ENCODE measurements around the gene KCNQ1. TPM values are rescaled to one million over a fixed set of nuclear protein-coding genes. Genes with fewer than 3 reads are reported as not detected.

KCNQ1 gene
- total RNA-seq, 1 experiment from 2014 or later, result 10.7 TPM

- Histone ChIP-seq H2AFZ (ENCODE audit: low read depth, low read length, poor library complexity, severe bottlenecking) (no peak overlapping the region), H3K79me2 (ENCODE audit: insufficient read depth, low read length) (no peaks in the 10 kb centered on the region), H3K36me3 (ENCODE audit: control insufficient read depth in 1 of 2, insufficient read depth in 2 of 2, low read length in 2 of 2) (no peaks in the 10 kb centered on the region), H3K27me3 (ENCODE audit: insufficient read depth, low read length) (no peaks in the 10 kb centered on the region), H4K20me1 (ENCODE audit: insufficient read depth) (no peaks in the 10 kb centered on the region), H3K27ac (ENCODE audit: low read depth, low read length) (no peak overlapping the region; the same call in 1 of the 2 replicates), H3K4me3 (replicated peaks in 1 of 2; ENCODE audit: low read depth in 1 of 2, low read length in 2 of 2) (no peak overlapping the region), H3K9me3 (ENCODE audit: control insufficient read depth in 1 of 2, insufficient read depth in 1 of 2, low read depth in 1 of 2, low read length in 2 of 2) (no peaks in the 10 kb centered on the region), H3K9me2 (ENCODE audit: insufficient read depth) (no peaks in the 10 kb centered on the region), H3K9ac (ENCODE audit: low read length) (no peak overlapping the region), H3K4me2 (ENCODE audit: low read length) (no peak overlapping the region; the same call in 1 of the 2 replicates), H3K4me1 (ENCODE audit: control insufficient read depth in 1 of 2, insufficient read depth in 2 of 2, low read length in 2 of 2) (peaks cover 8 to 13% of the 10 kb centered on the region in 2 experiments; a peak in 3 of 4 replicates)
- CTCF ChIA-PET, result no interaction called here
- DNase-seq (ENCODE audit: low read depth, low spot score) (no peak), ATAC-seq (no peak)
- POLR2A ChIA-PET, result no interaction called here
- intact Hi-C loops (cut with micrococcal nuclease), result no loop called here
- RAD21 ChIA-PET (ENCODE audit: low non-redundant PET in 1 of 2, low total read pairs in 2 of 2, uncharacterized antibody in 2 of 2, unreplicated experiment in 2 of 2), result no interaction called here
- no TSS peak for BruUV-seq (replicated peaks)
- TF ChIP-seq ZFX (IDR thresholded peaks at IDR 0.05) (no peak), CEBPB (IDR thresholded peaks at IDR 0.05; ENCODE audit: low read depth) (no peak), SP1 (IDR thresholded peaks at IDR 0.05; ENCODE audit: low read depth) (no peak), SRF (IDR thresholded peaks at IDR 0.05; ENCODE audit: low read depth) (no peak), EGR1 (IDR thresholded peaks at IDR 0.05; ENCODE audit: low read depth) (no peak)
Measured at GRCh38 chr11:2836315-2837095, 391.7 kb downstream of the KCNQ1 start.

- H3K4me3 ChIP-seq (replicated peaks in 1 of 2; ENCODE audit: low read depth in 1 of 2, low read length in 2 of 2), result no peak overlapping the region
- no peaks in the 10 kb centered on the region for H3K36me3 ChIP-seq (ENCODE audit: control insufficient read depth in 1 of 2, insufficient read depth in 2 of 2, low read length in 2 of 2)
- intact Hi-C loops (cut with micrococcal nuclease), result no loop called here
- peaks cover 8 to 13% of the 10 kb centered on the region in 2 experiments; a peak in 3 of 4 replicates for H3K4me1 ChIP-seq (ENCODE audit: control insufficient read depth in 1 of 2, insufficient read depth in 2 of 2, low read length in 2 of 2)
- no TSS peak for BruUV-seq (replicated peaks)
- POLR2A ChIA-PET, result no interaction called here
- no peaks in the 10 kb centered on the region for H3K79me2 ChIP-seq (ENCODE audit: insufficient read depth, low read length)
- TF ChIP-seq EZH2 (IDR thresholded peaks at IDR 0.05) (no peak), CTCF (IDR thresholded peaks at IDR 0.05 in 2 of 3, conservative IDR thresholded peaks at IDR 0.05 in 1 of 3; ENCODE audit: borderline replicate concordance in 1 of 3, insufficient read depth in 1 of 3, low read depth in 2 of 3, low read length in 2 of 3) (peak in 2 of 3 experiments; percentile 25 to 46; a peak in 3 of 6 replicates), SRF (IDR thresholded peaks at IDR 0.05; ENCODE audit: low read depth) (no peak)
- H3K9ac ChIP-seq (ENCODE audit: low read length), result no peak overlapping the region
- no peaks in the 10 kb centered on the region for H3K9me2 ChIP-seq (ENCODE audit: insufficient read depth)
- H3K4me2 ChIP-seq (ENCODE audit: low read length), result no peak overlapping the region; the same call in 1 of the 2 replicates
- ATAC-seq (peak; percentile 93), DNase-seq (ENCODE audit: low read depth, low spot score) (peak; percentile 18)
- H3K27me3 ChIP-seq (ENCODE audit: insufficient read depth, low read length), result no peaks in the 10 kb centered on the region
- no peaks in the 10 kb centered on the region for H4K20me1 ChIP-seq (ENCODE audit: insufficient read depth)
- no peak overlapping the region; the same call in 1 of the 2 replicates for H3K27ac ChIP-seq (ENCODE audit: low read depth, low read length)
- CTCF ChIA-PET, result no interaction called here
- H2AFZ ChIP-seq (ENCODE audit: low read depth, low read length, poor library complexity, severe bottlenecking), result no peak overlapping the region
- RAD21 ChIA-PET (ENCODE audit: low non-redundant PET in 1 of 2, low total read pairs in 2 of 2, uncharacterized antibody in 2 of 2, unreplicated experiment in 2 of 2), result no interaction called here
- no peaks in the 10 kb centered on the region for H3K9me3 ChIP-seq (ENCODE audit: control insufficient read depth in 1 of 2, insufficient read depth in 1 of 2, low read depth in 1 of 2, low read length in 2 of 2)
Measured at GRCh38 chr11:2837096-2837601, 392.3 kb downstream of the KCNQ1 start.
